ENCODE data around the gene GLP1R. TPM values are rescaled to one million over a fixed set of nuclear protein-coding genes. Genes with fewer than 3 reads are reported as not detected.

Gene GLP1R
- total RNA-seq, 1 experiment from 2014 or later: not detected

GRCh38 chr6:39124114-39124513, 75.5 kb downstream of the GLP1R start:
- BruUV-seq (replicated peaks): no TSS peak
- Histone ChIP-seq H3K27ac (ENCODE audit: low read depth, low read length) (no peak overlapping the region), H3K27me3 (ENCODE audit: insufficient read depth, low read length) (peaks cover 29% of the 10 kb centered on the region), H3K9me2 (ENCODE audit: insufficient read depth) (no peaks in the 10 kb centered on the region), H3K4me1 (ENCODE audit: control insufficient read depth in 1 of 2, insufficient read depth in 2 of 2, low read length in 2 of 2) (no peaks in the 10 kb centered on the region), H3K9me3 (ENCODE audit: control insufficient read depth in 1 of 2, insufficient read depth in 1 of 2, low read depth in 1 of 2, low read length in 2 of 2) (no peaks in the 10 kb centered on the region), H4K20me1 (ENCODE audit: insufficient read depth) (no peaks in the 10 kb centered on the region), H3K4me3 (replicated peaks in 1 of 2; ENCODE audit: low read depth in 1 of 2, low read length in 2 of 2) (no peak overlapping the region), H3K9ac (ENCODE audit: low read length) (no peak overlapping the region), H3K36me3 (ENCODE audit: control insufficient read depth in 1 of 2, insufficient read depth in 2 of 2, low read length in 2 of 2) (no peaks in the 10 kb centered on the region), H2AFZ (ENCODE audit: low read depth, low read length, poor library complexity, severe bottlenecking) (no peak overlapping the region), H3K4me2 (ENCODE audit: low read length) (no peak overlapping the region), H3K79me2 (ENCODE audit: insufficient read depth, low read length) (no peaks in the 10 kb centered on the region)
- intact Hi-C loops (cut with micrococcal nuclease): no loop called here
- CTCF ChIA-PET: no interaction called here
- no peak for DNase-seq (ENCODE audit: low read depth, low spot score)
- ATAC-seq: no peak
- RAD21 ChIA-PET (ENCODE audit: low non-redundant PET in 1 of 2, low total read pairs in 2 of 2, uncharacterized antibody in 2 of 2, unreplicated experiment in 2 of 2): no interaction called here
- POLR2A ChIA-PET: no interaction called here
- TF ChIP-seq SIN3A (IDR thresholded peaks at IDR 0.05; ENCODE audit: low read depth): no peak
- no peak for TF ChIP-seq SRF (IDR thresholded peaks at IDR 0.05; ENCODE audit: low read depth)
- no peak for TF ChIP-seq CEBPB (IDR thresholded peaks at IDR 0.05; ENCODE audit: low read depth)
- no peak for TF ChIP-seq CTCF (IDR thresholded peaks at IDR 0.05 in 2 of 3, conservative IDR thresholded peaks at IDR 0.05 in 1 of 3; ENCODE audit: borderline replicate concordance in 1 of 3, insufficient read depth in 1 of 3, low read depth in 2 of 3, low read length in 2 of 3)
- TF ChIP-seq ZFX (IDR thresholded peaks at IDR 0.05): no peak
- no peak for TF ChIP-seq EZH2phosphoT487 (IDR thresholded peaks at IDR 0.05; ENCODE audit: borderline replicate concordance)
- no peak for TF ChIP-seq TCF7L2 (IDR thresholded peaks at IDR 0.05; ENCODE audit: borderline replicate concordance, extremely low read depth, insufficient read depth, insufficient read length)
- no peak for TF ChIP-seq ZBTB33 (IDR thresholded peaks at IDR 0.05; ENCODE audit: extremely low read depth, insufficient replicate concordance, low read length)
- no peak for TF ChIP-seq ELF1 (IDR thresholded peaks at IDR 0.05; ENCODE audit: borderline replicate concordance, low read depth)
- no peak for TF ChIP-seq MAX (IDR thresholded peaks at IDR 0.05)
- no peak for TF ChIP-seq YY1 (IDR thresholded peaks at IDR 0.05; ENCODE audit: extremely low read depth, insufficient replicate concordance, low read depth, low read length)
- TF ChIP-seq EZH2 (IDR thresholded peaks at IDR 0.05): no peak
- TF ChIP-seq POLR2A (IDR thresholded peaks at IDR 0.05; ENCODE audit: borderline replicate concordance, extremely low read depth, insufficient read depth, insufficient read length): no peak
- no peak for TF ChIP-seq ATF3 (IDR thresholded peaks at IDR 0.05)
- TF ChIP-seq RAD21 (IDR thresholded peaks at IDR 0.05; ENCODE audit: low read depth): no peak
- no peak for TF ChIP-seq EGR1 (IDR thresholded peaks at IDR 0.05; ENCODE audit: low read depth)
- no peak for TF ChIP-seq SP1 (IDR thresholded peaks at IDR 0.05; ENCODE audit: low read depth)
- TF ChIP-seq ZNF274 (IDR thresholded peaks at IDR 0.05; ENCODE audit: low read depth, low read length): no peak
